GM19452 (cell line): Measurements from ENCODE around the gene GPR153.

Experiments
- ATAC-seq: cut with Tn5 transposase; IDR thresholded peaks from one replicate; pipeline ENCODE4 v1.9.1; 2021; ENCODE audit not compliant: unreplicated experiment

Gene GPR153

GRCh38 chr1:6206520-6206855 lies 54.4 kb downstream of the GPR153 start:
- no peak for ATAC-seq

GRCh38 chr1:6205849-6206519 lies 54.9 kb downstream of the GPR153 start, which contains the start of gene RNF207:
RNF207 (plus strand) TSS chr1:6206119; CDS start chr1:6206536, 417 bp downstream.
- no peak for ATAC-seq

- no peak for ATAC-seq
Observed at GRCh38 chr1:6202256-6202655, 58.6 kb downstream of the GPR153 start.

- ATAC-seq: no peak
Observed at GRCh38 chr1:6200188-6200809, 60.6 kb downstream of the GPR153 start.

GRCh38 chr1:6199298-6200187 lies 61.4 kb downstream of the GPR153 start, which contains the start of gene RPL22:
RPL22 (minus strand) TSS chr1:6199595; CDS start chr1:6199573, 22 bp downstream.
- peak; percentile 96 for ATAC-seq

- peak; percentile 22 for ATAC-seq
Observed at GRCh38 chr1:6198646-6199297, 62.1 kb downstream of the GPR153 start.

GRCh38 chr1:6197746-6198427 lies 63.0 kb downstream of the GPR153 start:
- no peak for ATAC-seq
